ENCODE results near the gene ERN1.

GRCh38 chr17:64162554-64162953, 32.6 kb upstream of the ERN1 start:
- TF ChIP-seq CTCF (IDR thresholded peaks at IDR 0.05 in 8 of 11, conservative IDR thresholded peaks at IDR 0.05 in 3 of 11) (no peak), POLR2A (IDR thresholded peaks at IDR 0.05) (no peak)
